Measurements from ENCODE around the gene PLEKHG4B.
A peak's percentile ranks its signal among the peaks of the same experiment; 100 is the strongest.
"Not testable (repeated sequence)": the region's sequence is repeated elsewhere in the genome, so short reads cannot be mapped to it uniquely, and the experiment has no call there.

Gene PLEKHG4B

DNA sequence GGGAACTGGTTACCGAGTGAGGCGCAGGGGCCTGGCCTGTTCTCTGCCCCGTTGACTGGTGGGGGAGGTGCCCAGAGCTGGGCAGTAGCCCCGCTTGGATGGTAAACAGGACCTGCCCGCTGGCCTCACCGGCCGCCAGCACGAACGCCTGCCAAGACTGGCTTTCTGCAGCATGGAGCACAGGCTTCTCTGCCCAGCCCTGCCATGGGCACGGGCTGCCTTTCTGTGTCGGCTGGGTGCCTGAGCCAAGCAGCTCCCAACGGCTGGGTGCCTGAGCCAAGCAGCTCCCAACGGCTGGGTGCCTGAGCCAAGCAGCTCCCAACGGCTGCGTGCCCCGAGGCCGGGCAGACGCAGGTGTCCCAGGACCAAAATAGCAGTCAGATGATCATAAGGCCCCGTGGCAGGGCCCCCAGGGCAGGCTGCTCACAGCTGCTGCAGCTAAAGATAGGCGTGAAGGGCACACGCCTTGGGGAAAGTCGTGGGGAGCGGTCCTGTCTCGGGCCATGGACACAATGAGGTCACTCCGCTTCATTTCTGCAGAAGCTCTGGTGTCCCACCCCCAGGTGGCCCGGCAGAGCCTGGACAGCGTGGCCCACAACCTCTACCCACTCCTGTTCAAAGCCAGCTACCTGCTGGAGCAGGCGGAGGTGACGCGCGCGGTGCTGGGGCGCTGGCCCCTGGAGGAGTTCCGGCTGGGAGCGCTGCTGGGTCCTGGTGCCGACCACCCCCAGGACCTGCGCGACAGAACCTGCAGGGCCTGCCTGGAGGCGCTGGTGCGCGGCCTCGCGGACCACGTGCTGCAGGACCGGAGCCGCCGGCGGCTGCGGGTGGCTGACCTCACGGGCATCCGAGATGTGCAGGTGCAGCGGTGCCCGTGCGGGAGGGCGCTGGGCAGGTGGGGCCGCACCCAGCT lies 99.3 kb downstream of the PLEKHG4B start, which contains the start of gene LRRC14B:
TSS of gene LRRC14B (plus strand) at position 460 of the 913 bp plus-strand sequence. CDS start at position 504, 44 bp downstream.
- DNase-seq: peak; percentile 59

GRCh38 chr5:191949-192690 lies 100.2 kb downstream of the PLEKHG4B start:
- no peak for DNase-seq

DNA sequence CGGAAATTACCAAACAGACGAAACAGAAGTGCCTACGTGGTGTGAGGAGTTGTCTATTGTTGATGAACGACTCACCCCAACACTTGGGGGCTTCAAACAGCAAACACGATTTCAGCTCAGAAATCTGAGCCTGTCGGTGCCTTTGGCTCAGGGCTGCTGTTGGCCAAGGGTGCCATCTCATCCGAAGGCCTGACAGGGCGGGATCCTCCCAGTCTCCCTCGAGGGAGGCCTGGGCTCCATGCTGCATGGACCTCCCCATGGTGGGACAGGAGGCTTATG lies 100.7 kb downstream of the PLEKHG4B start:
- no peak for DNase-seq

DNA sequence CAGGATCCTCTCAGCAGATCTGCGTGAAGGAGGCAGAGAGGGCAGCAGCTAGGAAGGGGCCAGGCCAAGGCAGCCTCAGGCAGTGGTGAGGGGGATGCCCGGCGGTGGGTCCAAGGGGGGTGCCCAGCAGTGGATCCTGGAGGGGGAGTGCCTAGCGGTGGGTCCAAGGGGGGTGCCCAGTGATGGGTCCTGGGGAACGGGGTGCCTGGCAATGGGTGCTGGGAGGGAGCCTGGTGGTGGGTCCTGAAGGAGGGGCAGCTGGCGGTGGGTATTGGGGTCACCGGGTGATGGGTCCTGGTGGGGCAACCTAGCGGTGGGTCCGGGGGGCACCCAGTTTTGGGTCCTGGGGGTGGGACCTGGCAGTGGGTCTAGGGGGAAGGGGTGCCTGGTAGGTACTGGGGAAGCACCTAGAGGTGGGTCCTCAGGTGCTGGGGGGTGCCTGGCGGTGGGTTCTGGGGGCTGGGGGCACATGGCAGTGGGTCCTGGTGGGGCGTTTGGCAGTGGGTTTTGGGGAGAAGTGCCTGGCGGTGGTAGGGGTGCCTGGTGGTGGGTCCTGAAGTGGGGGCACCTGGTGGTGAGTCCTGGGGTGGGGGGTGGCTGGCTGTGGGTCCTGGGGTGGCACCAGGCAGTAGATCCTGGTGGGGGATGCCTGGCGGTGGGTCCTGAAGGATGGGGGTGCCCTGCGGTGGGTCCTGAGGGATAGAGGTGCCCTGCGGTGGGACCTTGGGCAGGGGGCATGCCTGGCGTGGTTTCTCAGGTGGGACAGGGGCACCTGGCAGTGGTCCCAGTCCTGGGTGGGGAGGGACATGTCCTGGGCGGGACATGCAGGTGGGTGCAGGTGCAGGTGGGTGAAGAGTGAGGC lies 101.2 kb downstream of the PLEKHG4B start:
- DNase-seq: no peak

DNA sequence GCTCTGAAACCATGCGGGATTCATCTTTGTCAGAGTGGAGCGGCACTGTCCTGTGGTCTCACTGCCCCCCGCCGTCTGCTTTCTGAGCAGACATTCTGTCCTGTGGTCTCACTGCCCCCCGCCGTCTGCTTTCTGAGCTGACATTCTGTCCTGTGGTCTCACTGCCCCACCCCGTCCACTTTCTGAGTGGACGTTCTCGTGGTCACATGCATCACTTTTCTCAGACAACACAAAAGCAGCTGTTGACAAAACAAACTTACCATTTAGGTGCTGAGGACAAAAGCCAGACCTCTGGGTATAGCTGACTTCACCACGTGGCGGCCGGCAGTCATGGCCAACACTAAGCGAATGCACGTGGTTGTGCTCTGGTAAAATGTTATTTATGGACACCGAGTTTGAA lies 102.1 kb downstream of the PLEKHG4B start:
- DNase-seq: no peak

DNA sequence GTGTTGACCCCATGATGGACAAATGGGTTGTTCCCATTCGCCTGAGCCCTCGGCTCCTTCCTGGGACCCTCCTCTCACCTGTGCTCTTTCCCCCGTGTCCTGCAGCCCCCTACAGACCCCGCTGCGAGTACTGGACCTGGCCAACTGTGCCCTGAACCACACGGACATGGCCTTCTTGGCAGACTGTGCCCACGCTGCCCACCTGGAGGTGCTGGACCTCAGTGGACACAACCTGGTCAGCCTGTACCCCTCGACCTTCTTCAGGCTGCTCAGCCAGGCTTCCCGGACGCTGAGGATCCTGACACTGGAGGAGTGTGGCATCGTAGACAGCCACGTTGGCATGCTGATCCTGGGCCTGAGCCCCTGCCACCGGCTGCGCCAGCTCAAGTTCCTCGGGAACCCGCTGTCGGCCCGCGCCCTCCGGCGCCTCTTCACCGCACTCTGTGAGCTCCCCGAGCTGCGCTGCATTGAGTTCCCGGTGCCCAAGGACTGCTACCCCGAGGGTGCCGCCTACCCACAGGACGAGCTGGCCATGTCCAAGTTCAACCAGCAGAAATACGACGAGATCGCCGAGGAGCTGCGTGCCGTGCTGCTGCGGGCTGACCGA lies 102.7 kb downstream of the PLEKHG4B start:
- DNase-seq: no peak

GRCh38 chr5:195401-196160 lies 103.6 kb downstream of the PLEKHG4B start:
- DNase-seq: no peak

- no peak for DNase-seq
Measured at GRCh38 chr5:196350-196749, 104.4 kb downstream of the PLEKHG4B start.

GRCh38 chr5:197031-197430 lies 105.1 kb downstream of the PLEKHG4B start:
- DNase-seq: not testable (repeated sequence)

- DNase-seq: no peak
Measured at GRCh38 chr5:197892-198489, 106.0 kb downstream of the PLEKHG4B start.

DNA sequence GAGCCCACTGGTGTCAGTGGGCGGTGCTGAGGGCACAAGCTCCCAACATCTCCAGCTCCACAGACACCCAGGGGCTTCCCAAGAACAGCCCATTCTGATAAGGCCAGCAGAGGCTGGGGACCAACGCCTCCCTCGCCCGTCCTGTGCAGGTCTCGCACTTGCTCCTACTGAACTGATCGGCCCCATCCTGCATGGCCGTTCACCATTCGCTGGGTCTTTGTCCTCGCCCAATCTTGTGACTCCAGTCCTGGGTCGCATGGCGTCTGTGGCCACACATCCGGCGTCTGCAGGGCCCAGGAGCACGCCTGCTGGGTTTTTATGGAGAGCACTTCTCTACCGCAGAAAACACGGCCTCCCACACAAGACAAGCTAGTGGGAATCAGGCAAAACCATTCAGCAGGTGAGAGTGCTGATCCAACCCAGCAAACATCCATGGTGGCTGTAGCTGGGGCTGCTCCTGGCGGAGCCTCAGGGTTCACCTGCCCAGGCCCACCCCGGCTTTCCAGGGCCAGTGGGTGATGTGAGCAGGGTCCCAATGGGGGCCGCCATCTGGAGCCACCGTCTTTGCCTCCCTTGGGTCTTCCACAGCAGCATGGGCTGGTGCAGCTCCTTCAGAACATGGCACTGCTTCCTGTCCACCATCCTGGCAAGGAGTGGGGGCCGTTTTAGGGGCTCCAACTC lies 106.7 kb downstream of the PLEKHG4B start:
- DNase-seq: no peak

- no peak for DNase-seq
Measured at GRCh38 chr5:199197-199949, 107.4 kb downstream of the PLEKHG4B start.

GRCh38 chr5:199950-200645 lies 108.1 kb downstream of the PLEKHG4B start:
- DNase-seq: no peak

DNA sequence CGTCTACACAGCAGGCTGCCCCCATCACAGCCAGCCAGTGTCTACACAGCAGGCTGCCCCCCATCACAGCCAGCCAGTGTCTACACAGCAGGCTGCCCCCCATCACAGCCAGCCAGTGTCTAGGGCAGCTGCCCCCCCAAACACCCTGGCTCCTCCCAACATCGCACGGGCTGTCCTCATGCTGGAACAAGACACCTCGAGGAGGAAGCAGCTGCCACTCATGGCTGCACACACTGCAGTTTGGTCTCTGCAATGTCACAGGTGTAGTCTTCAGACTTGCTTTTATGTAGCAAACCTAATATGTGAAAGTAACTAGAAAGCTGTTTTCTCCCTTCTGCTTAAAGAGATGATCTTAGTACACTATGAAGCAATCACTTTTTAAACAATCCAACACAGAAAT lies 109.0 kb downstream of the PLEKHG4B start:
- DNase-seq: no peak

GRCh38 chr5:201672-202071 lies 109.7 kb downstream of the PLEKHG4B start:
- no peak for DNase-seq

- DNase-seq: no peak
Measured at GRCh38 chr5:203246-203930, 111.4 kb downstream of the PLEKHG4B start.

GRCh38 chr5:204001-204400 lies 112.0 kb downstream of the PLEKHG4B start:
- no peak for DNase-seq

DNA sequence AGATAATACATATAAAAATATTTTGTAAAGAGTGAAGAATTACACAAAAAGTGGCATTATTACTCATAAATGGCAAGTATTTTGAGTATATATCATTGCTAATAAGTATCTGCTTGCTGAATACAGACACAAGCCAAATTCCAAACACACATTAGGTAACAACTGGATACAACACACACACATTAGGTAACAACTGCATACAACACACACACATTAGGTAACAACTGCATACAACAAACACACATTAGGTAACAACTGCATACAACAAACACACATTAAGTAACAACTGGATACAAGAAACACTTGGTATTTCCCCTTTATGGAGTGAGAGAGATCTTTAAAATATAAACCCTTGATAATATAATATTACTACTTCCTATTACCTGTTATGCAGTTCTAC lies 112.5 kb downstream of the PLEKHG4B start:
- no peak for DNase-seq
